GM20431 (cell line): ENCODE data around the gene ISCU.
"Not testable (repeated sequence)": the region's sequence is repeated elsewhere in the genome, so short reads cannot be mapped to it uniquely, and the experiment has no call there.

Experiments
- in situ Hi-C: fragments of 300-500 bp; cut with MseI, MboI; formaldehyde crosslinking; loops from one replicate; pipeline ENCODE4 v1.15.0; 2020; ENCODE audit warnings: low sequenced_read_pairs; ENCODE audit not compliant: unreplicated experiment

Gene ISCU

DNA sequence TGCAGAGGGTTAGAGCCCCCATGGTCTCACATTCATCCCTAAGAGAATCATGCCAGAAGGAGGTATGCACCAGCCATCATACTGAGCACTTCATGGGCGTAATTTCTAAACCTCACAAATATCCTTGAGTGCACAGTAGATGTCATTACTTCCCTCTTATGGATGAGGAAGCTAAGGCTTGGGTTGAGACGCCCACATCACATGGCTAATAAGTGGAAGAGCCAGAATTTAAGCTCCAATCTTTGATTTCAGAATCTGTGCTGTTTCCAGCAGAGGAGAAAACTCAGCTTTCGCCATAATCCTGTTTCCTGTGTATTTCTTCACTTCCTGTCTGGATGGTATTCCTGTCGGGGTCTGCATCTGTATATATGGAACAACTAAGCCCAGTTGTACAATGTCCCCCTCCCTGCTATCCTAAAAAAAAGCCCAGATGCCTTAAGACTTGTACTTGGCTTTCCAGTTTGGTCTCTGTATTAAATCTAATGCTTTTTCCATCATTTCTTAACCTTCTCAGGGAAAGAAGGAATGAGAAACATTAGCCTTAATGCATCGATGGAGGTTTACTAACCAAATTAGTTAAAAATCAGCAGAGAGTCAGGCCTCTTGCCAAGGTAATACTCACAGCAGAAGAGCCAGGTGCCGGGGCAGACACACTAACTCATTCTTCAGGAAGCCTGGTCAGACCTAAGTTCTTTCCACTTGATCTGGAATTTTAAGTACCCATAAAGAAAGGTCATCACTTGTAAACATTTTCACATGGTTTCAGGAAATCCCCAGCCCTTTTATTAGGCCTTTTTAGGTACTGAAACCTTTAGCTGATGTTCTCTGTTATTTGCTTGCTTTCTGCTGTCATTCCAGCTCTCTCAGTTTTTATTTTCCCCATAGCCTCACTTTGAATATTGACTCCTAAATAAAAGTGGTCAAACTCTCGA lies 5.3 kb downstream of the ISCU start:
- in situ Hi-C loops, result loop anchor here (10.0 kb wide), 1 partner anchor 47 kb away; no protein-coding TSS in a partner anchor

DNA sequence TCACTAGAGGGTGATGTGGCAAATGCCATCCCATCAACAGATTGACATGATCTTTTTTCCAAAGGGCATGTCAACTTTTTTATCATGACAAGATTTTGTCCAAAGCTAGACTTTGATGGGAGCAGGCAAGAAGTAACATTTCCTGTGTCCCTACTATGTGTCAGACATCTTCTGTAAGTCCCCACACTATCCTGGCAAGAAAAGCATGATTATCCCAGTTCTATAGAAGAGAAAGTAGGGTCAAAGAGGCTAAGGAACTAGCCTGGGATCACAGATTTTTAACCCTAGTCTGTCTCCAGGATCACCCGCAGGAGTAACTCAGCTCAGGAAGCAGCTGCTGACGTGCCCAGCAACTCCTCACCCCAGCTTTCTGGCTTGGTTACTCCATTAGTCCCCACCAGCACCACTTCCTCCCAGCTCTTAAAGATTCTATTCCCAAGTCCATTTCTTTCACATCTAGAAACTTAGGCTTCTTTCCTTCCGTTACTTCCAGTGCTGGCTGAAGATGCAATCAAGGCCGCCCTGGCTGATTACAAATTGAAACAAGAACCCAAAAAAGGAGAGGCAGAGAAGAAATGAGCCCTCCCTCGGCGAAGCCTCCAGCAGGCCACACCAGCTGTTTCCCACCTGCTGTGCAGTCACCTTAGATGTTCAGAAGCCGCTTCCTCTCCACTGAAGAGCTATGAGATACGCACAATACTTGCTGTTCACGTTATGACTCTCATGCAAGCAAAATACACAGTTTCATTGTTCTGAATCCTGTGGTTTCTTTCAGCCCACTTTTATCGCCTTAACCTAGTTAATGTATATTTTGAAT lies 6.2 kb downstream of the ISCU start:
- in situ Hi-C loops, result loop anchor here (10.0 kb wide), 1 partner anchor 46 kb away; no protein-coding TSS in a partner anchor

DNA sequence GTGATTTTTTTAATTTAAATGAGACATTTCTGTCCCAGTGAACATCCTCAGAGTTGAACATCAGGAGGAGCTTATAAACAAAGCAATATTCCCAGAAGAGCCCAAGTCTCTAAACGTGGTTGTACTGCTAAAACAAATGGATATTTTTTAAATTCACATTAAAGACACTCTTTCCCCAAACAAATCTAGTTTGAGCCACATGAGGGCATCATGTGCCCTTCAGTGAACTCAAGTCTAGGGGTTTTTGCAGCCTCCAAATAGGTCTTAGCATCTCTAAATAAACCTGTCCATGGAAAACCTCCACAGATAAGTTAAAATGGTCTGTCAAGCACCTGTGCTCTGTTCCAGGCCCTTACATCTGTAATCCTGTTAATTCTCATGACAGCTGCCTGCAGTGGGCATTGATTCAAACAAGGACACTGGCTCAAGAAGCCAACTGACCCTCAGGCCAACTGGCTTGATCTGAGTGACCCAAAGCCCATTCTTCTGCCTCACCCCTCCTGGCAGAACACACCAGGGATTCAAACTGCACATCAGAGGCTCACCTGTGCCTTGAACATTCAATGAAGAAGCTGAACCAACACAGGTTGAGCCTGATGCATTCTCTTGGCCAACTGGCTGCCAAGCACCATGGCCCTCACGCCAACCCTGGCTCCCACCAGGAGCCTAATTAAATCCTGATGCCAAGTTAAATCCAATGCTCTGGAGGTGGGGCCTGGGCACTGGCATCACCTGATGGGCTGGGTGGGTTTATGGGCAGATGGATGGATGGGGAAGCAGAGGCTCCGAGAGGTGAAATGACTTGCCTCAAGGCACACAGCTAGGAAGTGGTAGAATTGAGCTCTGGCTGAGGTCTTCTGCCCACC lies 8.6 kb downstream of the ISCU start:
- in situ Hi-C loops, result no loop called here

DNA sequence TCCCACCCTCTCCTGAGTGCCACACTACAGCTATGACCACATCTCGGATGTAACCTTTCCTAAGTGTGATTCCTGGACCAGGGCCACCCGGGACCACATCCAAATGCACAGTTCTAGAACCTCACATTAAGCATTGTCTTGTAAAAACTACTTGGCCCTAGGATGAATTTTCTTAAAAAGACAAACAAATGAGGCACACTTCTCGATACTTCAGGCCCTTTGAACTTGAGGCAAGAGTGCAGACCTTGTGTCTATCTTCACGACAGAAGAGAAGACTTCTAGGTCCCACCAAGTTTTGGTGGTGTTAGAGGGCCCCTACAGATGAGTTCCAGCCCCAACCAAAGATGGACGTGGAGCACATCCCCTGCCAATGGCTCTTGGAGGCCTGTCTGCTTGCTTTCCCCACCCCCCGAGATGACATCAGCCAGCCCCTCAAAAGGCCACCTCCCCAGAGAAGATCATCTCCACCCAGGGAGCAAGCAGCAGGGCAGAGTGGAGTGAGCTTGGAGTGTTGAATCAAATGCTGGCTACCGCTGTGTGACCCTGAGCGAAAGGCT lies 9.3 kb downstream of the ISCU start:
- in situ Hi-C loops, result no loop called here

DNA sequence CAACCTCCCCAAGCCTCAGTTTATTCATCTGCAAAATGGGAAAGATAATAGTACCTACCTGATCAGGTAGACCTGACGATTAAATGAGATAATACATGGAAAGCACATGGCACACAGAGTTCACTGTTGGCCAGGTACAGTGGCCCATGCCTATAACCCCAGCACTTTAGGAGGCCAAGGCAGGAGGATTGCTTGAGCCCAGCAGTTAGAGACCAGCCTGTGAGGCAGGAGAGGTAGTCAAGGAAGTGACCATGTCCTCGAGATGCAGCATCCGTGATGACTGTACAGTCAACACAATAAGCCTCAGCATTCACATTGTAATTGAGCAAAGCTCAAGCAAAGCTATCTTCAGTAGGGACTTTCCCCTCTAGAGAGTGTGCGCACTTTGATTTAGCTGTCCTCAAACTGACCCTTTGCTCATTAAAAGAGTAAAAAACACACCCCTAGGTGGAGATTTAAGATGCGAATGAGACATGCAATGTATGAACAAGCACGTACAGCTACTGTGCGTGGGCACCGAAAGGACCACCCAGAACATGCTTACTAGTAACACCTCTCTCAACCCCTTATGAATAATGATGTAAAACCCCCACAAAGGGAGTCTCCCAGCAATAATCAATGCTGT lies 9.9 kb downstream of the ISCU start:
- in situ Hi-C loops, result no loop called here

DNA sequence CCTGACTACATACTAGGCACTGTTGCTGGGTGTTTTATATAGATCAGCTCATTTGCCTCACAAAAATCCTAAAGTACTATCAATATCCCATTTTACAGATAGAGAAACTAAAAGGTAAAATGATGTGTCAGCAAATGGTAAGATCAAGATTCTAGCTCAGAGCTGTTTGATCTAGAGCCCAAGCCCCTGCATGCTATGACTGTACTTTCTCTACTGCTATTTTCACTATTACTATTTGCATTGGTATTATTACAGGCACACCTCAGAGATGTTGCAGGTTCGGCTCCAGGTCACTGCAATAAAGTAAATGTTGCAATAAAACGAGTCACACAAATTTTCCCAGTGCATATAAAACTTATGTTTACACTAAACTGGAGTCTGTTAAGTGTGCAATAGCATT lies 10.9 kb downstream of the ISCU start:
- in situ Hi-C loops, result no loop called here

DNA sequence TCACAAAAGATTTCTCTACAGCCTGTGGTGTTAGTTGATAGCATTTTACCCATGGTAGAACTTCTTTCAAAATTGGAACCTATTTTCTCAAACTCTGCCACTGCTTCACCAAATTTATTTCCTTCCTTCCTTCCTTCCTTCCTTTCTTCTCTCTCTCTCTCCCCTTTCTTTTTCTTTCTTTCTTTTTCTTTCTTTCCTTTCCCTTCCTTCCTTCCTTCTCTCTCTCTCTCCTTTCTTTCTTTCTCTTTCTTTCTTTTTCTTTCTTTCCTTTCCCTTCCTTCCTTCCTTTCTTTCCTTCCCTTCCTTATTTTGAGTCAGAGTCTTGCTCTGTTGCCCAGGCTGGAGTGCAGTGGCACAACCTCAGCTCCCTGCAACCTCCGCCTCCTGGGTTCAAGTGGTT lies 11.9 kb downstream of the ISCU start:
- in situ Hi-C loops, result not testable (repeated sequence)

DNA sequence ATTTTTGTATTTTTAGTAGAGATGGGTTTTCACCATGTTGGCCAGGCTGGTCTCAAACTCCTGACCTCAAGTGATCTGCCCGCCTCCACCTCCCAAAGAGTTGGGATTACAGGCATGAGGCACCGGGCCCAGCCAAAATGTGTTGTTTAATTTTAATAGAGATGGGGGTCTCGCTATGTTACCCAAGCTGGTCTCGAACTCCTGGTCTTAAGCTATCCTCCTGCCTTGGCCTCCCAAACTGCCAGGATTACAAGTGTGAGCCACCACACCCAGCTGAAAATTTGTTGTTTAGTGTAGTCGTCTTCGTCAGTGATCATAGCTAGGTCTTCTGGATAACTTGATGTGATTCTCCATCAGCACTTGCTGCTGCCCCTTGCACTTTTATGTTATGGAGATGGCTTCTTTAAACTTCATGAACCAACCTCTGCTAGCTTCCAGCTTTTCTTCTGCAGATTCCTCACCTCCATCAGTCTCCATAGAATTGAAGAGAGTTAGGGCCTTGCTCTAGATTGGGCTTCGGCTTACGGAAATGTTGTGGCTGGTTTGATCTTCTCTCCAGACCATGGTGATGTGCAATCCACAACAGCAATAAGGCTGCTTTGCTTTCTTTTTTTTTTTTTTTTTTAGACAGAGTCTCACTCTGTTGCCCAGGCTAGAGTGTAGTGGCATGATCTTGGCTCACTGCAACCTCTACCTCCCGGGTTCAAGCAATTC lies 13.0 kb downstream of the ISCU start:
- in situ Hi-C loops, result no loop called here

DNA sequence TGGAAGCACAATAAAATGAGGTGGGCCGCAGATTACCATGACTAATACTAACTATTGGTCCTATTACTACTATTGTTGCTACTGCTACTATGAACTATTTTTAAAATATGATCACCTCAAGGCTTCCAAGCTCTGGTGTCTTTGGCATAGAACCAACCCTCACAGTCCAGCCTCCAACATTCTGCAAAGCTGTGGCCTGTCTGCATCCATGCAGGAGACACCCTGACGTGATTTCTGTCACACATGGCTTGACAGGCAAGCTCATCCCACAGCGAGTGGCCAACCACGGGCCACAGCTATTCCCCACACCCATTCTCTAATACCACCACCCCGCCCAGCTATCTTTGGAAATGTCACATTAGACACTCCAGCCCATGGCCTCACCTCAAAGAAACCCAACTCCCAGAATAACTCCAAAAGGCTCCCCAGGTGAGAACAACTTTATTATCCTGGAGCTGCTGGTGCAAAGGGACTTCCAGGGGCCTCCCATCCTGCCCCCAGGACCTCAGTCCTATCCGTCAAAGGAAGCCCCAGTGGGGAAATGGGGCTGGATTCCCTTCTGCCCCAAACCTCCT lies 14.4 kb downstream of the ISCU start:
- in situ Hi-C loops, result no loop called here

DNA sequence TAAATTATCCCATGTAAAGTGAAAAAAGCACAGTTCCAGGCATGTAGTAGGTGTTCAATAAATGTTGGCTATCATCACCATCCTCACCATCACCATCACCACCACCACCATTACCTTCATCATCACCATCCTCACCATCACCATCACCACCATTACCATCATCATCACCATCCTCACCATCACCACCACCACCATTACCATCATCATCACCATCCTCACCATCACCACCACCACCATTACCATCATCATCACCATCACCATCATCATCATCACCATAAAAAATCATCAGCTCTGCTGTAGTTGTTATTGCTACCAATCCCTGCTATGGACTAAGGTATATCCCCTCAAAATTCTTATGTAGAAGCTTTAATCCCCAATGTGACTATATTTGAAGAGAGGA lies 15.1 kb downstream of the ISCU start:
- in situ Hi-C loops, result no loop called here

DNA sequence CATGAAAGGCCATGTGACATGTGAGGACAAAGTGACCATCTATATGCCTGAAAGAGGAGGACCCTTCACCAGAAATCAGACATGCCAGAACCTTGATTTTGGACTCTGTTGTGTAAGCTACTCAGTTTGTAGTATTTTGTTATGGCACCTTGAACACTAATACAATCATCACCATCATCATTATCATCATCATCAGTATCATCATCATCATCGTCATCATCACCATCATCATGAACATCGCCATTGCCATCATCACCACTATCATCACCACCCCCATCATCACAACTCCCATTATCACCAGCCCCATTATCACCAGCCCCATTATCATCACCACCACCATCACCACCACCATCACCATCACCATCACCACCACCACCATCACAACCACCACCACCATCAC lies 15.9 kb downstream of the ISCU start:
- in situ Hi-C loops, result no loop called here

DNA sequence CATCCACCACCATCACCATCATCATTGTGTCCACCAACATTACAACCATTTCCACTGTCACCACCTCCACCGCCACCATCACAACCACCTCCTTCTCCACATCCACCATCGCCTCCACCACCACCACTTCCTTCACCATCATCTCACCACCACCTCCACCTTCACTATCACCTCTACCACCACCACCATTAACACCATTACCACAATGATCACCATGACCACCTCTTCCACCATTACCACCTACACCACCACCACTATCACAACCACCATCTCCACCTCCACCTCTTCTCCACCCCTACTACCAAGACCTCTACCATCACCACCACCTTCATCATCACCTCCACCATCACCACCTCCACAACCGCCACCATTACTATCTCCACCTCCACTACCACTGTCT lies 16.4 kb downstream of the ISCU start:
- in situ Hi-C loops, result no loop called here

DNA sequence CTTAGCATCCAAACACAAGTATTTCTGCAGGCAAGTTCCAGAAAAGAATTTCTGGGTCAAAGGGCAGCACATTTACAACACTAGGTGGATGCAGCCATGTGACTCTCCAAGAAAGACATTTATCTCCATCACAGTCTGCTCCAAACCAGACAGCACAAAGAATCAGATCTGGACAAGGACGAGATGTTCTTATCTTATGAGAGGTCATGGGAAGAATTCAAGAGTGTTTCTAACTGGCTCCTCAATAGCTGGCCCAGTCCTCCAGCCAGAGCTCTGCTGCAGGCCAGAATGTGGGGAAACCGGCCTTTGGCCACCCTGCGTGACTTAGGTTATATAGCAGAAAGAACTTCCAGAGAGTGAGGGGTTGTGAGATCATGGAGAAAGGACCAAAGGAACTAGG lies 18.1 kb downstream of the ISCU start:
- in situ Hi-C loops, result no loop called here

DNA sequence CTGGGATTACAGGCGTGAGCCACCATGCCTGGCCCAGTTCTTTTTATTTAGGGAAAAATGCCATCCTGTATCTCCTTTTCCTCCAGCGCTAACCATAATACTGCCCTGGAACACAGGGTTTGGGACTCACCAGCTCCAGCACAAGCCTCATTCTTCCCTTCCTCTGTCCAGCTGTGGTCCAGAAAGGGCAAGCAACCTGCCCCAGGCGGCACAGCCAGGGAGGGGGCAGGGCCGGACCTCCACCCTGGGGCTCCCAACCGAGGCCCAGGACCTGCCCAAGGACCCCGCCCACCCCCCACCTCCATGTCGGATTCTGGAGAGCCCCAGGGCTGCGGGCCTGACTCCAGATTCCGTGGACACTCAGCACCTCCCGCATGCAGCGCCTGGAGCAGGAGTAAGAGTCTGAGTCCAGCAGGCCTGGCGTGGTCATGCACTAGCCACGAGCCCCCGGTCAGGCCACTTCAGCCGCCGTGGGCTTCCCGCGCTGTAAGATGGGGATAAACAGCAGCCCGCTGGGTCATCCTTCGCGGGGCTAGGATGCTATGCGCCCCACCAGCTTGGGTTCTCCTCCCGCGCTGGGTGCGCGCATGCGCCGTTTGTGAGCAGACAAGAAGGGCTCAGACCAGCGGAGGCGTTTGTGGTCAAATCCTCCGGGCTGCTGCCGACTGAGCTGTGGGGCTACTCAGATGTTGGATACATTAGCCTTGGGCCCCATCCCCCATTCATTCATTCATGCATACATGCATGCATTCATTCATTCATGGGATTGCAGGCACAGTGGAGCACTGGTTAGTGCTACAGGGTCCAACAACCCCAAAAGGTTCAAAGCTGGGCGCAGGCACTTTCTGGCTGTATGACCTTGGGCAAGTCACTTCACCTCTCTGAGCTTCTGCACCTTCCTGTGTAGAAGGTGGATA lies 19.2 kb downstream of the ISCU start:
- in situ Hi-C loops, result no loop called here

DNA sequence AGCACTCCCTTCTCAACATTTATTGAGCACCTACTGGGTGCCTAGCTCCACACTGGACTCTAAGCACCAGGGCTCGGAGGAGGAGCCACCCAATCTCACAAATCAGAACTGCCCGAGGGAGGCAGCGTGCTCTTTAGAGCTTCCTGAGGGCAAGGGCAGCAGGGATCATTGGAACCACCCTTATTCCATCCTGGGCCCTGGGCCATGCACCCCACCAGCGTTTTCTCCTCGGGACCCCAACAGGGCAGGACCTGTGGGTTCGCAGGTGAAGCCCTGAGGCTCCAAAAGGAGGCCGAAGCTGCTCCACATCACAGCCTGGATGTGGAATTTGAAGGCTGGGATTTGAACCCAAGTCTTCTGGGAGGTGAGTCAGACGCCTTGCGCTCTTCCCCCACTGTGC lies 20.1 kb downstream of the ISCU start:
- in situ Hi-C loops, result no loop called here

DNA sequence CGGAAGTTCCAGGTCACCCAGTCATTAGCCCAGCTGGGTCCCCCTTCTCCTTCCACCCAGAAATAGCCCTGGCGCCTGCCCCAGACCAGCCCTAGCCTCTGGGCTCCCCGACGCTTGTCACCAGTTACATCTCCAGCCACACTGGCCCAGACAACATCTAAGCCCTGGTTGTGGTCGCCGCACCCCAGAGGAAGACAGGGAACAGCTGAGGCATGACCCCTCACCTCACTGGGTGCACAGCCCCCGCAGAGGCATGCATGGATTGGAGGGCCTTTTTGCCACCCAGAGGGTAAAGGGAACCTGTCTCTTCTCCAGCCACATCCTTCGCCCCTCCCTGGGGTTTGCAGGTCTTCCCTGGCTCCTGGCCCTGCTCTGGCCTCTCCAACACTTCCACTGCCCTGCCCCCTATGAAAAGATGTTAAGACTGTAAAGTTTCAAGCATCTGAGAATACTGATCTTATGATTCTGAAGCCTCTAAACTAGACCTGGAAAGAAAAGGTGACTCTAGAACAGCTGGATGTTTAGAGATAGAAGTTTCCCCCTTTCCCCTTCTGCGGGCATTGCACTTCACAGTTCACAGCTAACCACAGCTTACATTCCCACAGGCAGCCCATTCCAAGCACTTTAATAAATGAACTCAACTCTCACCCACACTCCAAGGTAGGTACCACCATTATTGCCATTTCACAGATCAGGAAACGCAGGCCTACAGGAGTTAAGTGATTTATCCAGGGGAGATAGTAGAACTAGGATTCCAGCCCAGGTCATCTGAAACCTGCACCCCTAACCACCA lies 20.8 kb downstream of the ISCU start:
- in situ Hi-C loops, result no loop called here

DNA sequence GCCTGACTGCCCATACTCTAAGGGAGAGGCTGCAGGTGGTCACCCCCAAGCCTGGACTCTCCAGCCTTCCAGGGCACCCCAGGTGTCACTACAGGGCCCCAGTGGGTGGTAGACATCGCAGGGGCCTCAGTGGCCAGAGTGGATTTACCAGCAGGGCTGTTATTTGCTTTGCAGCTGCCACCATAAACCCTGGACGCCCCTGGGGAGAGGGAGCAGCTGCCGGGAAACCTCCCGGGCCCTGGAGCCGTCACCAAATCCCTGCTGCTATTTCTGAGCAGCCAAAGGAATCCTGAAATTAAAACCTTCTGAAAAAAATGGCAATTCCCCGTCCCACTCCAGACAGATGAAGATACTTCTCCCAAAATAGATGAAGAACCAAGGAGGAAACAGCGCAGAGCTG lies 21.6 kb downstream of the ISCU start:
- in situ Hi-C loops, result no loop called here
